Stimulated activated CD8-positive, alpha-beta memory T cell treated with anti-CD3 and anti-CD28 coated beads, Interleukin-15, amount 100 ng/mL, for 1 hour (primary cell): ENCODE measurements around the gene KLF6.

ENCODE experiments used
- DNase-seq: peaks from one replicate; pipeline ENCODE4 v3.0.0-alpha.2; 2020; ENCODE audit warnings: low read depth

Gene KLF6

DNA sequence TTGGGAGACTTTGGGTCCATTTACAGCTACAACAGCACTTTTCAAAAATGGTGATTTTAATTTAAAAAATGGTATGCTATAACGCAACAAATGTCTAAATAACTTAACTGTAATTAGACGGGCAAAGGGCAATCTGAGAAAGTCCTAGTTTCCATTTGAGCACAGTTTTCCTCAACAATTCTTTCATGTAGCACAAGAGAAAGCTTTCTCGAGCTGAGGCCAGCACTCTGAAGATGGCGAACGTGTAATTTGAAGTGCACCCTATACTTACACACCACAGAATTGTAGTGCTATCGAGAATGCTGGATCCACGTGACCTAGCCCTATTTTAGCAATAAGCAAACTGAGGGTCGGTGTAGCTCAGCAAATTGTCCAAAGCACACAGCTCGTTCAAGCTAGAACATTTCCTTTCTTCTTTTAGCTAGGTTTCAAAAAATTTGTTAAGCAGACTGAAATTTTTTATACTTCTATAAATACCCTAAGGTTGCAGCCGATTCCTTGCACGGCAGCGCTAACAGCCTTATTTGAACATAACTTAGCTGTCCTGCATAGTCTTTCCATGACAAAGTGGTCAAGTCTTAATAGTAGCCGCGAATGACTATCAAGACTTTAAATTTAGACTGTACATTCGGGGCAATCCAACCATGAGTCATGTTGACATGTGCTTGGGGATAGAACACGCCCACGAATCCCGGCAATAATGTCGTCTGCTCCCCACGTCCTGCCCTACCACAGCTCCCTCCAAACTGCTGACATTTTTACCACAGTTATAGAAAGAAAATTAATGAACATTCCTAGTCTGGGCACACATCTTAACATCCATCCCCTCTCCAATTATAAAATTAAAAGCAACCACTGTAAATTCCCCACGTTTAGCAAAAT is 10.0 kb downstream of the KLF6 start:
- no peak for DNase-seq

DNA sequence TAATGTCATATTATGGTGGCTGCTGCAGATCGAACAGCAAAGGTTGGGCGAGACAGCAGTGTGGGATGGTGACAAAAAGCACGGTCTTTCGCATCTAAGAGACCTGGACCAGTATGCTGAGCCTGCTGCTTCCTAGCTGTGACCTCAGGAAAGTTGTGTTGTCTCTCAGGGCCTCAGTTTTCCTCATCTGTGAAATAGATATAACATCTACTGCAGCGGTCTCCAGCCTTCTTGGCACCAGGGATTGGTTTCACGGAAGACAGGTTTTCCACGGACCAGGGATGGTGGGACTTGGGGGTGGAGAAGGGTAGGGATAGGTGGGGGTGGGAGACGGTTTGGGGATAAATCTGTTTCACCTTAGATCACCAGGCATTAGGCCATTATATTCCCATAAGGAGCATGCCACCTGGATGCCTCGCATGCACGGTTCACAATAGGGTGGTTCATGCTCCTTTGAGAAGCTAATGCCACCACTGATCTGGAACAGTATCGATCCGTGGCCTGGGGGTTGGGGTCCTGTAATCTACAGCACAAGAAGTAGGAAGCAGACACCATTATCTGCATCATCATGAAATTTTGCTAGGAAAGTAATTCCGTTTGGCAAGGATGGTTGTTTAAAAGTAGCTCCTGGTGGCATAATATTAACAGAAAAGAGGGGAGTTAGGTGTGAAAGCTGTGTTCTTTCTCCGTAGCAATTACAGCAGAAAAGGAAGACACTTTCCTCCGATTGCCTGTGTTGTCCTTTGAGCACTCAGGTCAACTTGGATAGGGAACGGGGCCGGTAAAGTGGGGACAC is 10.8 kb downstream of the KLF6 start:
- DNase-seq = no peak

DNA sequence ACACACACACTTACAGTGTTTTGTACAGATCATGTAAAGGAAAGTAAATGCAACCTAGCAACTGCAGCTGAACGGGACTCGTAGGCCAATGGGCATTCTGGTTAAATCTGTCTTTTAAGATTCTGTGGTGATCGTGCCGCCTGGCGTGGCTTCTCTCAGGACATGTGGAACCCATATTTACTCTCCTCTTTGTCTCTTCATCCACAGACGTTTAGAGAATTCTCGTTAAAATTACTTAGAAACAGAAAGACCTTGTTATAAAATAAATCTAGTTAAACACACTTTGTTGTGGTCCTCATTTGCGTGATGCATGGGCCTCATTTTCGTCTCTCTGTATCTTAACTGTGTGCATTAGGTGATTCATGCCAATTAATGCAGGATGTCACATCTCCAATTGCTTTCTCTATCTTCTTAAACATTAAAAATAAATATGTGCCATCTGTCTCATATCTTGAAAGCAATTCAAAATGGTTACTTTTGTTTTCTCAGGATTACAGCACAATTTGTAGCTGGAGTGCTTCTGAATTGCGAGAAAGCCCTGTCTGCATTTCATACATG is 11.5 kb downstream of the KLF6 start:
- DNase-seq = no peak

DNA sequence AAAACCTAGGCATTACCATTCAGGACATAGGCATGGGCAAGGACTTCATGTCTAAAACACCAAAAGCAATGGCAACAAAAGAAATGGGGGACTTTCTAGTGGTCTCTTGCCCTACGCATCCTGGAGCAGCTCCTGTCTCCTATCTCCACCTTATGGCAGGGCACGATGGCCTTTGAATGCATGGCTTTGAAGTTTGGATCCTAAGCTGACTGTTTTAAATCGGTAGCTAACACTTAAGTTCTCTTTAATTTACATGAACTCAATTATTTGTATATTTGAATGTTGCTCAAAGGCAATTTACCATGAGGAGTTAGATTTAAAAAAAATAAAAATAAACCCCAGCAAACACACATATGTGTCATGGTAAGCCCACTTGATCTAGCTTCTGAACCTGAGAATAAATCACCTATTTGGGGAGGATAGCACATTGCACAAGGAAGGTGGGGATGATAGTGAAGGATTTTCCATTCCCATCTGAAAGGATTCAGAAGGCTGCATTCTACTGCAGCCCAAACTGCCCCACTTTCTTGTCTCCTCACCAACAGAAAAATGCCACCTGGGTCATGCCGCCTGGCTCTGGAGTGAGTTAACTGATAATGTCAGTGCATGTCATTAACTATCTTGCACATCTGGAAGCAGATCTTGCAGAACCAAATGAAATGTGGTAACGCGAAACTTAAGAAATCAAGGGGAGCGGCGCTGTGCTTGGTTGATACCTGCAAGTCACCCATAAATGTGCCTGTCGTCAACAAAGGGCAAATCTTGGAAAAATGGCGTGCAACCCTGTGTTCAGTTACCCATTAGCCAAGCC is 12.4 kb downstream of the KLF6 start:
- DNase-seq = no peak

DNA sequence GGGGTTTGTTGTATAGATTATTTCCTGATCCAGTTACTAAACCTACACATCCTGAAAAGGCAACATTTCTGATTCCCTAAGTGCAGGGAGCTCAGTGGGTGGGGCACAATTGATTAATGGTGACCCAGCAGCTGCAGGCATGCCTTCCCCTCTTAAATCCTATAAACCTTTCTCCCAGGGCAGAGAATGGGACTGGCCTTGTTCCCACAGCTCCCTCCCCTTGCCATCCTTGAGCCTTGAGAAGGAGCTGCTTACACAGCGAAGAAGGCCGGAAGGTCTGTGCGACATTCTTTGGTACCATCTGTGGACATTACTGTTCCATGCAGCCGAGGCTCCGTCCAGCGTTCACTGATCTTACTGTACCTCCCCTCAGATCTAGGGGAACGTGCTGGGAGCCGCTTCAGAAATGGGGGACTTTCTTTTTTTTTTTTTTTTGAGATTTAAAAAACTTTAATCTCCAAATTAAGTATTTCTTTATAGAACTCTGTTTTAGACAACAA is 14.3 kb downstream of the KLF6 start:
- no peak for DNase-seq

DNA sequence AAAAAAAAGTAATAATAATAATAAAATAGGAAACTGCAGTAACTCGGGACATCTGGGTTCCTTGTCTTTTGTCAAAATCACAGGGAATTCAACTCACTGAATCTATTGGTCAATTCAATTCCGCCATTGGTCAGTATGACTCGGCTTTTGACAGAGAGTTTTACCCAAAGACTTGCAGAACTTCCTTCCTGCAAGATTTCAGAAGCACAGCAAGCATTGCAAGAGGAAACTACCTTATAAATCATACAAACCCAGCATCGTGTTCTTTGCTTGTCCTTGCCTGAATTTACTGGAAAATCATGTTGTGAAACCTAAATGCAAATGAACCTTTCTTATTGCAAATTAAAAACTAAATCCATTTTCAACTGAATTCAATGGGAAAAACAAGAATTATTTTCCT is 15.5 kb downstream of the KLF6 start:
- no peak for DNase-seq

DNA sequence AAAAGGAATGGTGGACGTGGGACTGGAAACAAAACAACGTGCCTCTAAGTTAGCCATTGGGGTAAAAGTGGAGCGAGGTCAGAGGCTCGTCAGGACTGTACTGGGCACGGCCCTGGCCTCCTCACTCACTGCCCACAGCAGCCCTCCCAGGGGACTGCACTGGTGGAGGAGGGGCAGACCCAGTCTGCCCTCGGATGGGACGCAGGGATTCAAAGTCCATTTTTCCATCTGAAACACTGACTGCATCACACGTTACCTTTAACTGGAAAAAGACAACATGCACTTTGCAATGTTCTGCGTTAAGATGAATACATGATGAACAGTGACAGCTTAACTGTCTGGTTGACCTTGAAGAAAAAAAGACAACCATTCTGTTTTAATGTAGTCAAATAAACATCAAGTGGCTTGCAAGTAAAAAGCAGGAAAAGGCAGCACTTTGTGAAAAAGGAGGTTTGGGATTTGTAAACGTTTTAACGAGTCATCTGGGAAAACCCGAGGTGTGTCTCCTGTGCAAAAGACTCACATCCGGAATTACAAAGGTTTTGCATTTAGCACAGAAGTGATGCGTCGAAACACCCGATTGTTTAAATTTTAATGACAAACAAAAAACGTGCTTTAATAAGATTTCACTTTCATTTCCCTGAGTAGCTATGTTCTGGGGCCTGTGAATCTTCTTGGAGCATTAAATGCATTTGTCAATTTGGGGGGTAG is 18.8 kb downstream of the KLF6 start:
- DNase-seq = no peak

DNA sequence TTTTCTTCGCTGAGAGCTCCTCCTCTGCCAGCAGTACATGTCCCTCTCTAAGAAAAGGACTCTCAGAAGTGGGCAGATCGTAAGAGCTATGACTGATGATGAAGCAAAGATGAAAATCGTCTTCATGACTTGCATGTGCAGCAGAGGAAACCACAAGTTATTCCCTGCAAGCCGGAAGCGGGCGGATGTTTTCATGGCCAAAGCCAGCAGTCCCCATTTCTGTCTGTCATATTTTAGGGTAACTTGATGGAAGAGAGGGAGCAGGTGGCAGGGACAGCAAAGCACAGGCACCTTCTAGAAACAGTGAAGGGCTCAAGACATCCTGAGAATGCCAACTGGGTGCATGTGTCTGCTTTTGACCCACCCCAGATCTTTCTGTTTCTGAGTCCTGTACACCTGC is 19.9 kb downstream of the KLF6 start:
- DNase-seq = no peak

DNA sequence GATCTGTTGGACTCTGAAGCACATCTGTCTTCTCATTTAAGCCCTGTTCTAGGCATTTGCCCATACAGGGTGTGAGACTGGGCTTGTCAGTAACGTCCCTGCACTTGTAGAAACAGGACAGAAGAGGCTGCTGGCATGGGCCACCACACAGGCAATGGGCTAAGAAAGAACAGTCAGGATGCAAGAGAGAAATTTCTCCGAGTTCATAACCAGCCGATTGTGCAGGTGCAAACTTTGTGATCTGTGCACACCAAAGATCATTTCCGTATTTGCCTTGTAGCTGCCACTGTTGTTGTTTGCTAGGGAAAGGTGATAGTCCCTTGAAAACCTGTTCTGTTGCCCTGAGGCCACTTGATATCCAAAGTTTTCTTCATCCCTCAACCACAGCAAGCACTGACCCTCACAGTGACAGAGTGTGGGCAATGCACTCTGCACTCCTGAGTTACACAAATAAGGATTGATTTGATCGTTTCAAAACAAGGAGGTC is 20.3 kb downstream of the KLF6 start:
- DNase-seq = no peak

DNA sequence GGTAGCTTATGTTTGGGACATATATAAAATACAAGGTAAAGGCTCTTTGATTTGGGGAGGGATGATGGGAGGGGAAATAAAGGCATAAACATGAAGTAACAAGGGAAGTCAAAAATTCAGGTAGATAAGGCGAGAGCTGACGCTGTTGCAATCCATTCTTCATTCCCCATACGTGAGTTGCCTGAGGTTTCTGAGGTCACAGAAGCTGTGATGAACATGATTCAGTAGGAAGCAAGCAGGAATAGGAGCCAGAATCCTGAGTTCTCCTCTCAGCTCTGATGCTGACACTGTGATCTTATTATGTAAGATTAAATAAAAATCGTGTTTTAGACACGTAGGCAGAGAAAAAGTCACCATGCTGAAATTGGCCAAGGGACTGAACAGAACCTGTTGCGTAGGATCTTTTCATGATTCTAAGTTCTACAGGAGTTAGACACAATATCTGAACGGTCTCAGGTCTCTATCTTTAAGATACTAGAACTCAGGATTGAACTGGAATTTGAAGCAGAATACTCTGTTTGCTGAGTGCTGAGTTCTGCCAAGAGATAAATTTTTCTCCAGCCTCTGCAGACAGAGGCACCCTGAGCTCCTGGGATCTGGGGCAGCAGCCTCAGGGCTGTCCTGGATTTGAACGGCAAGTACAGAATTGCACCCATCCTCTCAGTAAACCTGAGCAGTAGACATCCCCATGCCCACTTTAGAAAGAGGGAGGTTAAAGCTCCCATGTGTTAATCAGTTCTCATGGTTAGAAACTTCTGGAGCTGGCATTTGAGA is 21.0 kb downstream of the KLF6 start:
- no peak for DNase-seq

DNA sequence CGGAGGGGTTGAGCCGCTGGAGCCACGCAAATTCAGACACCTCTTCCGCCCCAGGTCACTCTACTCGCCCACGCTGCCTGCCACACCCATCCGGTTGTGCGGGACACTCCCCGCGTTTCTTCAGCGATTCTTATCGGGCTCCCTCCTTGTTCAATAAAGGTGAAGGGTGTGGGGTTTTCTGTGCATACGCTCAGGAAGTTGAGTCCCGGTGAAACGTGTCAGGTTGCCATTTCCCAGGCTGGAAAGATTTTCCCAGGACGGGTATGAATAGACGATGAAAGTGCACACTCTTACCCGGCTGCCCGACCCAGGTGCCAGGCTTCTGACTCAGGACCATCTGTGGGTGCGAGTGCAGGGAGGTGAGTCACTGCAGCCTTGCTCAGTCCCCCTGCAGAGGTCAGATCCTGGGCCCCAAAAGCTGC is 22.0 kb downstream of the KLF6 start:
- DNase-seq = no peak

DNA sequence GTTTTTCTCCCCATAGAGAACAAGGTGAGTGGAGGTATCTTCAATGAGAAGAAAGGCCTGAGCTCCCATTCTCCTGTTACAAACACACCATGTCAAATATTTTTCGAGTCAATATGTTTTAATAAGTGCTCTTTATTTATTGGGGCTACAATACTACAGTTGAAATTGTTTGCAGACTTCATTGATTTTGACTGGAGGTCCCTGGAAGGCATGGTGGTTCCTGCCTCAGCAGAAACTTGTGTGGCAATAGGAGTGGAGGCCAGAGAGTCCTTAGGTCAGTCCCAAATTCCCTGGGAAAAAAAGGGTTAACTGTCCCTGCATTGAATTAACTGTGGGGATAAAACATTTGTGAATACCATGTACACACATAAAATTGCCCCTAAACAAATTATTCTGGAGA is 22.7 kb downstream of the KLF6 start:
- DNase-seq = no peak

DNA sequence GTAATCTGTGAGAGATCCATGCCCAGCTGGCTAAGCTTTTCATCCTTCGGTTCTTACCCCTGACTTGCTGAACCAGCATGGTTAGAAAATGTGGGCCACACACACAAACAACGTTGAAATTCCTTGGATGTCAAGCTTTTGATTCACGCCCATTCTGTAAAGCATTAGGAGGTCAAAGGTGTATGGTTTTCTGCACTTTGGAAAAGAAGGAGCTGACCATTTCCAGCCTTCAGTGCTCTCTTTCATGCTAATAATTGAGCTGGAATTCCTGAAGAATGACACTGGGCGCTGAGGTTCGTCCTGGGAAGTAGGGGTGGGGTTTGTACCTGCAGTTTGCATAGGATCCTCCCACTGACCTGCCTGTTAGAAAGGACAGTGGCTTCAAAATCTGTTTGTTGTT is 23.1 kb downstream of the KLF6 start:
- no peak for DNase-seq

DNA sequence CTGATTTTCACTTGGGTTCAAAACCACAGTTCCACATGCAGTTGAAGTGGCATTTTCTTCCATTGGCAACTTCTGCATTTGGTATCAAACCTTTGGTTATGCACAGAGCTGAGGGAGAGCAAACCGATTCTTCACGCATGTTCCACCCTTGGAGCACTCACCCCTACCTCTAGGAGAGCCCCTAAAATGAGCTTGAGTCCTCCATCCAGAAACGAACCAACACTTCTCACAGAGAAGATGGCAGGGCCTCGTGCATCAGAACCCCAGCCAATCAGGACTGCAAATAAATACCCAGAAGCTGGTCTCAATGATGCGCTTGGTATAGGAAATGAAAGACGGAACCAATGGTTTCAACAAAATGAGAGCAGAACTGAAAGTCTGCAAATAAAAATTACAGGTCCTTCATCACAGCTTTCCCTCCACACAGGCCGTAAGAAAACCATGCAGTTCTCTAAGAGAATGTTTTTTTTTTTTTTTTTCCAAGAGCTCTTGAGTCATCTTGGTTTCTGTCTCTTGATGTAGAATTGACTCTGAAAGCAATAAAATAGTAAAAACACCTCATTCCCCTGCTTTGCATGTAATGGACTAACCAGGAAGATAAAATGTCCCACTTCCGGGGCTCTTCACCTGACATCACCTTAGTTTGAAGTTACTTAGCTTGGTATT is 23.9 kb downstream of the KLF6 start:
- no peak for DNase-seq

DNA sequence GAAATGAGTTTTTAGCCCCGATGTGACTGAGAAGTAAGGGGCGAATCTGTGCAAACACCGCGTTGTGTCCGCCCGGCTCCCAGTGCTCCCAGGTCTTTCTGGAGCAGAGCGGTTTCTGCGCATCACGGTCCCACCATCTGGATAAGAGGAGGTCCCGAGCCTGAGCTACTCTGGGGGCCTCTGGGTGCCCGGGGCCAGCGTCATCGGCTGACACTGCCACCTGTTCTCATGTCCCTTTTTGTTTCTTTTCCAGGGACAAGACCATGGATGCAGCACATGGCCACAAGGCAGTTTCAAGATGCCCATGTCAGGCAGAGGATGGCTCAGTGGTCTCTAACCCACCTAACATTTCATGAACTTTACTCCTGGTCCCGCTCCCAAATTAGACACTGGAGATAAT is 24.9 kb downstream of the KLF6 start:
- DNase-seq = no peak

DNA sequence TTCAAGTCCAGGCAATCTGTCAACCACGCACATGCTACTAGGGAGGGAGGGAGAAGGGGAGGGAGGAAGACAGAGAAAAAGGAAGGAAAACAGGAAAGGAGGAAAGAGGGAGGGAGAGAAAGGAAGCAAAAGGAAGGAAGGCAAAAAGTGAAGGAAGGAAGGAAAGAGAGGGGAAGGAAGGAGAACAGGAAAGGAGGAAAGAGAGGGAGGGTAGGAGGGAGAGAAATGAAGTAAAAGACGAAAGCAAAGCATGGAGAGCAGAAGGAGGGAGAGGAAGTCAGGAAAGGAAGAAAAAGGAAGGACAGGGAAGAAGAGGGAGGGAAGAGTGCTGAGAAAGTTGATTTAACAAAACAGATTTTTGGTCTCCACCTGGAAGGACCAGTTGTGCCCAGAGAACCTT is 25.6 kb downstream of the KLF6 start:
- no peak for DNase-seq

DNA sequence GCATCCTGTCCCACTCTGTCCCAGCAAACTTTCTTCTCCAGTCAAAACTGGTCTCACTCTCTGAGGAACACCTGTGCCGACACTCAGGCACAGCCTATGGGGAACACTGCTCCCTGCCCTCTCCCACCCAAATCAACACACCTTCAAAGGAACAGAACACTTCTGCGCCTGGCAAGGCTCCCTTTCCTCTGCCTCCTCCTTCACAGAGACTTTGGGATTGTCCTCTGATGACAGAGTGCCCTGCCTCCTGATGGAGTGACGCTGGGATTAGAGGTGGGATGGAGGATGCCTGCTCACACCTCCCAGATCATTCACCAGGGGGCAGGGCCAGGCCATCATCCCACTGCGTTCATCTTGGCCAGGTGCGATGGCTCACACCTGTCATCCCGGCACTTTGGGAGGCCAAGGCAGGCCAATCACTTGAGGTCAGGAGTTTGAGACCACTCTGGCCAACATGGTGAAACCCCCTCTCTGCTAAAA is 26.5 kb downstream of the KLF6 start:
- no peak for DNase-seq

DNA sequence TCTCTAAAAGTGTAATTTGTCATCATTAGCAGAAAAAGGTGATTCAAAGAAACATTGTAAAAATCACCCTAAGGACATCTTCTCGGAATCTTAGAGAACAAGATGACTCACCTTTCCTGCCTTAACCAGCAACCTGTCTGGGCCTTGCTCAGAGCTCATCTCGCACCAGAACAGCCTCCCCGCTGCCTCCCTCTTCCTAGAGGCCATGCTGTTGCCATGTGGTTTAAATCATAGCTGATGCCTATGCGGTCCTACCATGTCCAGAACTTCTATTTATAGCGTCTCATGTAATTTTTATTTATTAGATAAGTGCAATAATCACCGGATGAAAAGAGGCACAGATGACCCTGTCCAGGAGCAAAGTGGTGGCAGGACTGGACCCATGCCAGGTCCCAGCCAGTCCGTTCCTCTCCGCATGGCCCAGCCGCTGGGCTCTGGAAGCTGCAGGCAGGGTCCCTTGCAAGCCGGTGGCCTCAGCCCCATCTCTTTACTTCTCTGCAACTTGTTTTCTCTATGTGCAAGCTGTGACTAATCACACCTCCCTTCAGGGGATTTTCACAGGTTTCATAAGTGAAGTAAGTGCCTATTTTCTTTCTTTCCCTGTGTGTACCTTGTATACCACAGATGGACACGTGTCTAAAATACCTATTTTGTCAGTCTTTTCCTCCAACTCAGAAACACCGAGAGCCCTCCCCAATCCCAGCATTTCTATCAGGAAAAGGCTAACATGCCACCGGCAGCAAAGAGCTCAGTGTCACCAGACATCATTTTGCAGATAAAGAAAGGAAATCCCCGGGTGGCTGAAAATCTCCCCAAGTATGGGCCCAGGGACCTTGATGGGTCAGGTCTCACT is 27.1 kb downstream of the KLF6 start:
- no peak for DNase-seq

DNA sequence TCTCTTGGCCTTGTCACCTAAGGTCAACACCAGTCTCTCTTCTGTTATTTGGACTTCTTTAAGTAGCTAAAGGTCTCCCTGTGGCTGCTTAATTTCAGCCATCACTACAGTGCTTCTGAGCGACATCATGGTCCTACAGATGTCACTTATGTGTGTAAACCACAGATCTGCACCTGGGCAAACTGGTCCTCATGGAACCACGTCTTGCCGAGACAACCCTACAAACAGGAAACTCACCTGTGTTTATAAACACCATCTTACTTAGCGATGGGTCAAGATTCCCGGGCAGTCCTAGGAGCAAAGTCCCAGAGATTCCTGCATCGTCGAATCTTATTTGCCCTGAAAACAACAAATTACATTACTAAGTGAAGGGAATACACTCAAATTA is 27.8 kb downstream of the KLF6 start:
- DNase-seq = no peak
